GM19043 (cell line): ENCODE data around the gene P2RY10.
A peak's percentile ranks its signal among the peaks of the same experiment; 100 is the strongest.
"Not testable (repeated sequence)": the region's sequence is repeated elsewhere in the genome, so short reads cannot be mapped to it uniquely, and the experiment has no call there.

Source experiments
- ATAC-seq: cut with Tn5 transposase; IDR thresholded peaks from one replicate; pipeline ENCODE4 v1.9.1; 2021; ENCODE audit warnings: low read depth; ENCODE audit not compliant: unreplicated experiment

Gene P2RY10, protein sequence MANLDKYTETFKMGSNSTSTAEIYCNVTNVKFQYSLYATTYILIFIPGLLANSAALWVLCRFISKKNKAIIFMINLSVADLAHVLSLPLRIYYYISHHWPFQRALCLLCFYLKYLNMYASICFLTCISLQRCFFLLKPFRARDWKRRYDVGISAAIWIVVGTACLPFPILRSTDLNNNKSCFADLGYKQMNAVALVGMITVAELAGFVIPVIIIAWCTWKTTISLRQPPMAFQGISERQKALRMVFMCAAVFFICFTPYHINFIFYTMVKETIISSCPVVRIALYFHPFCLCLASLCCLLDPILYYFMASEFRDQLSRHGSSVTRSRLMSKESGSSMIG

DNA sequence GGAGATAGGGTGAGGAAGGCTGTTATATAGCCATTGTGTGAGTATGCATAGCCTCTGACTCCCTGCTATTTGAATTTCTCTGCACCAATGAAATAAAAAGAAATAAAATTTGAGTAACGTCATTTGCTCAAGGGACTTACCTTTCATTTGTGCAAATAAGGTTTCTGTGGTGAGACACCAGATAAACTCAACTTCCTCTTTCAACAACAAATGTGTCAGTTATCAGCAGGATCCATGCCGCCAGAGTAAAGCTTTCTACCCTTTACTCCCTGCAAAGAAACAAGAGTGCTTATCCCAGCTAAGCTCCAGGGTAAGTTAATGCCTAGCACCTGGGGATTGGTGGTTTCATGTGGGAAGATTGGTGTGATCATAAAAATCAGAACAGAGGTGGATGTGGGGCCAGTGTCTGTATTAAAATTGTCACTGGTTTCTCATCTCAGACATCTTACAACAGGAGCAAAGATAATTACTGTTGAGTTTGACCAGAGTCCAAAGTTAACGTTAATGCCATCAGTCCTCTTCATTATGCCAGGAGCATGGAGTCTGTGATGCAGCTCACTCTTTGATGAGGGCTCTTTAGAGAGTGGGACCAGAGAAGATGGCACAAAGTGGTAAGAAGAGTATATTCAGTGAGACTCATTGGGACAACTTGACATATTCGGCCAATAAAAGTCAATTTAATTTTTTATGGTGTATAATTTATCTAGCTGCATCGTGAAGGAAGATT lies at the start of gene P2RY10:
P2RY10 (plus strand) TSS at position 206 of the 727 bp plus-strand sequence. CDS start 15,130 bp downstream, outside the sequence.
- peak; percentile 62 for ATAC-seq

DNA sequence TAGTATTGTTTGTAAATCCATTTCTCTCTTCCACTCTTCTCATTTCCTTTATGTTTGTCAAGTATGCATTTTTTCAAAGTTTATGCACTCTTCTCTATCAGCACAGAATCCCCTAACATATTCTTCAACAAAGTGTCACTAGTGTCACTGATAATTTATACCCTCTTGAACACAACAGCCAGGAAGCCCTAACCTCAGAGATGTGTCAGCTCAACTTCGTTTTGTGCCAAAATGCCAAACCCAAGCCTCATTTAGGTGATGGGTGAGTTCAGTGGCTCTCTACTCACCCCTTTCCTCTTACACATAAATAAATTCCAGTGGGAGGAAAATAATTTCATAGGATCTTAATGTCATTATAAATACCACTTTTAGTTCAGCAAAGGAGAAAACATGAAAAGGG lies 22.4 kb upstream of the P2RY10 start:
- ATAC-seq, result peak; percentile 10

DNA sequence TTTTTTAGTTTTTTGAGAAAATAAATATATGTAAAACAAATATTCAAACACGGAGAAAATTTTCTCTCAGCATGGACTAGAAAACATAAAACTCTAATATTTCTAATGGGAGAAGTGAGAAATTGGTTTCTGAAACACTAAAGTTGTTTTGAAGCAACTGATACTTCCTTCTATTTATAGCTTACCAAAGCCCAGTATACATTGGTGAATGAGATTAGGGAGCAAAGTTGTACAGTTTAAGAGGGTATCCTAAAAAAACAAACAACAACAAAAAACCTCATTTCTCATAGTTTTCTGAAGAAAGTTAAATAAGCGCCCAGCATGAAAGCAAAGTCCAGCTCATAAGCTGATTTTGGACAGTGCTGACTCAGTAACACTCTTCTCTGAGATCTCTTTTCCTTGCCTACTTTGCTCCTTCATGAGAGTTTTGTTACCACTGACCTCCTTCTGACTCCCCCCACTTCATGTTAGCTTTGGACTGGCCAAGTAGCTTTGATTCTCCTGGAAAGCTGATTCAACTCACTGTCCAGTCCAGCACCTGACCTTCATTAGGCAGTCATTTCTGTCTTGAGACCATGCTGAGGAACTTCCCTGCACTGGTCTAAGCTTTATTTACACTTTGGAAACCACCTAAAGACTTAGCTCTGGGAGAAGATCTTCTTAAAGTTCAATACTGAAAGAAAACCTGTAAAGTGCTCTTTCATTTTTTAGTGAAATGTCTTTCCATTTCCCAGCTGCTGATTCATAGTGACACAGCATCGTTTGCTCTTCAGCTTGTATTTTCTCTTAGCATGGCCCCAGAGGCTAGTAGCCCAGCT lies 21.8 kb upstream of the P2RY10 start:
- ATAC-seq, result peak; percentile 72

DNA sequence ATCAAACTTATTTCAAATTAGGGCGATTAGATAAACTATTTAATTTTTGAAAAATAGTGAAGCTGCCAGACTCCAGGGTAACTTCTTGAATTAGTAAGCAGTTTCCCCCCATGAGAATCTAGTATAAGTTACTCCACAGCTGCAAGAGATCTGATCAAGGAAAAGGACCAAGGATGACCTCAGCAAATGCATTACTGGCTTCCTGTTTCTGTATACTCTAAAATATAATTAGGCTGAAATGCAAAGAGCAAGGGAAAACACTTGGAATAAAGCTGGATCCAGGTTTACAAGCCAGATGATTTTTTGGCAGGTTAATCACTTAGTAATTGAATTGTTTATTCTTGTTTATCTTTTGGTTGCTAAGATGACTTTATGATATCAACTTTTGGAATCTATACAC lies 13.4 kb upstream of the P2RY10 start:
- no peak for ATAC-seq

DNA sequence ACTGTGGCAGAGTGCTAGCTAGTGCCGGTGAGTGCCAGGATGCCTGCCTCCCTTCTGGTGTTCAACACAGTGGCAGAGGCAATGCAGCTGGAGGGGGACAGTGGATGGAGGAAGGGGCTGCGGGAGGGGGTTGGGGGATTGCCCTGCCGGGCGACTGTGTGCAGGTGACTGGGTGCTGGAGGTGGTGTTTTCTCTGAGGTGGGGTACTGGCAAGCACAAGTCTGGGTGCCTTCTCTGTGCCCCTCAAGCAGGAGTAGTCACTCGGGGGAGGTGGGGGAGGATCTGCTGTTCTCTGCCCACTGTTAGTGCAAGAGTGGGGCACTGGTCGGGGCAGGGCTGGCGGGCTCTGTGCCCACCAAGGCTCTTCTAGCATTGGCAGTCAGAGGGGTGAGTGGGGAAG lies 10.3 kb upstream of the P2RY10 start:
- ATAC-seq, result no peak

DNA sequence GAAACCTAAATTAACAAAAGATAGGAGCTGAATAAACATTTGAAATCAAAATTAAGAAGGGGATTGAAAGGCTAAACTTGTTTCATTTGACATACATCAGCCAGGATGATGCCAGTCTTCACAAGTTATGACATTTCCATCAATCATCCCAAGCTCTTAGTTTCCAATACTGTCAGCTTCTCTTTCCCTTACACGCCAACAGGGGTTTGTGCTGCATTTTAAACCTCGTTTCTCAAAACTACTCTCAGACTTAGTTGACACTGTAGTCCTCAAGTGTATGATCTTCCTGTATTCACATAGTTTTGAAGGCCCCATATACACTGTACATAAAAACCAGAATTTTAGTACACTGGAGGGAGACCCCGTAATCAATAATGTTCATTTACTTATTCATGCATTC lies 840 bp upstream of the P2RY10 start:
- no peak for ATAC-seq

DNA sequence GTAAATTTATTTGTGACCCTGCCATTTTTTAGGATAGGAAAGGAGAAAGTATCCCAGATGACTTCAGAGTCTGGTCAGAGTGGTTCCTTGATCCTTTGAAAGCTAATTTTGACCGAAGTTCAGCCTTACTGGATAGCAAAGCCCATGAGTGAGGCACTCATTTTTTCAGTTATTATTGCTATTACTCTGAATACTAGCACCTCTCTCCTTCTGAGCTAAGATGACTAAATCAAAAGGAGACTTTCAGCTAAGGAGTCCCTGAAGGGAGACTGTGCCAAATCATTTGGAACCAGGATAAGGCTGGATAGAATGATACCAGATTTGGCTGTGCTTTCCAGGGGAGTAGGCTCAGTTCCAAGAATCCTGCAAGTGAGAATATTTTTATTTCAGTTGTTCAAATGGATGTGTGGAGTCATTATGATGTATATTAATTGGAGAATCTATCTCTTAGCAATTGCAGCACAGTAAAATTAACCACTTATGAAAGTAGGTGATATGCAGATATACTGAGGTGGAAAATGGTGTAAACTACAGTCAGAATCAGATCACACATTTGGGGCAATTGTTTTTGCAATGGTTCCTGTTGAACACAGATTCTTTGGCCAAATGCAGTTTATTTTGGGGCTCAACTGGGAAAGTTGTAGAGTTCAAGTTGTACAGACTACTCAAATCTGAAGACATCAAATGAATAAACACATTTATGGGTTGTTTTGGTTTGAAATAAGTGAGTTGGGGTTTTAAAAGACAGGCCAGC lies 1.2 kb downstream of the P2RY10 start:
- ATAC-seq, result no peak

DNA sequence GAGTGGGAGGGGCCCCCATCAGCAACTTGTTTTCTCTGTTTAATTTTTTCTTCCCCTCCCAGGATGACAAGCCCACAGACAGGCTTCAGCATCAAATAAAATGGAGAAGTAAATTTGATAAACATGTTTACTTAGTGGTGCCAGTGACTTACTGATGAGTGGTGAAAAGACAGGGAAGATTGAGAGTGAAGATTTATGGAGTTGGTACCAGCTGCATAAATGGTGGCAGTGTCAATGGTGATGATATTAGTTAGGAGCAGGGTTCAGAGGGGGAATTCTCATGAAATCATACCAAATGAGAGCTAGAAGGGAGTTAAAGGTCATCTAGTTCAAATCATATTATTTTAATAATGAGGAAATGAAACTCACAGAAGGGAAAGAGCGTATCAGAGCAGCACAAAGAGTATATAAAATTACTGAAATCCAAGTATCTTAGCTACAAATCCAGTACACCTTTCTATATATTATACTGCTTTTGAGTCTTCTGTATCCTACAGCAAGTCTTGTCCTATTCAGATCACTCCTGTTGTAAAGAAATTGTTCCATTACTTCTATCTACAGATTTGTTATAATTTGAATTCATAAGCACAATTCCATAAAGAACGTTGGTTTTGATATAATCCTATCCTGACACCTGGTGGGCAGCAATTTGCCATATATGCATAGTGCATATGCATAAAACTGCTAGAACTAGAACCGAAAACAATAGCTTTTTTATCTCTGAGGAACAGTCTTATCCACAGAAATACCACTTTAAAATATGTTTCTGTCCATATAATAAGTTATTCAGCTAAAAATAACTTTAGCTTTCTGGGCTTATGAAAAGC lies 5.0 kb downstream of the P2RY10 start:
- ATAC-seq, result no peak

DNA sequence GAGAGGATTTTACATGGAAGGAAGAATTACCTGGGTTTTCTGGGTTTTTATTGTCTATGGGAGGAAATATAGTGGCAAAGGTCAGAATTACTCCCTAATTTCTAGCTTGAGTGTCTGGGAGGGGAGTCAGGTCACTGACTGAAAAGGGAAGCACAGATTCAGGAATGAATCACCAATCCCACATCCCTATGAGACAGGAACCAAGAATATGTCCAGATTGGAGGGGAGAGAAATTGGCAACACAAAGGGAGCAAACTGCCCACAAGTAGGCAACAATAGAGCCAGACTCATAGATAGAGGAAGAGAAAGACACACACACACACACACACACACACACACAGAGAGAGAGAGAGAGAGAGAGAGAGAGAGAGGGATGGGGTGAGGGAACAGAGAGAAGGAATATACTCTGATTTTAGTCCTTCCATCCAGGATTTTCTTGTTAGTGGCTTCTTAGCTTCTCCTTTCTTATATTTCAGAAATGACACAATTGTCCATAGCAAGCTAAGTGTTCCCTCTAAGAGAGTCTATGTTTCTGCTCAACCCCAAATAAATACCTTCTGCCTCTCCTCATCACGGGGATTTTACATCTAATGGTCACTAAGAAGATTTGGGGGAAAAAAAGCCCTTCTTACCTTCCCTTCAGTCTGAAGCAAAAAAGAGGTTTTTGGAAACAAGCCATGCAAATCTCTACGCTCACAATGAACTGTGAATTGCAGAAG lies 12.0 kb downstream of the P2RY10 start:
- no peak for ATAC-seq

DNA sequence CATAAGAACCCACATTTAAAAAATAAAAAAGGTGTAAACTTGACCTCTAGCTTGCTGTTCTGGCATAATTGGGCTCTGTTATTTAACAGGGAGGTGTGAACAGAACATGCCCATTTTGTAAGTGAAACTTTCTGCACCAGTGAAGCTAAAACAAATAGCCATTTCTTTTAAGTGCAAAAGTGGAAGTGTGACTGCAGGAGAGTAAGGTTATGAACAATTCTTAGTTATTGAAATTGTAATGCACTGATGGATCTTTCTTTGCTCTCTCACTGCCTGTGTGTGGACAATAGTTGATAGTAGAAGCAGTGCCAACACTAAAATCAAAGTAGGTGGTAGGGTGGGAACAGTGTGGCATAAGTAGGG lies 12.6 kb downstream of the P2RY10 start:
- peak; percentile 88 for ATAC-seq

DNA sequence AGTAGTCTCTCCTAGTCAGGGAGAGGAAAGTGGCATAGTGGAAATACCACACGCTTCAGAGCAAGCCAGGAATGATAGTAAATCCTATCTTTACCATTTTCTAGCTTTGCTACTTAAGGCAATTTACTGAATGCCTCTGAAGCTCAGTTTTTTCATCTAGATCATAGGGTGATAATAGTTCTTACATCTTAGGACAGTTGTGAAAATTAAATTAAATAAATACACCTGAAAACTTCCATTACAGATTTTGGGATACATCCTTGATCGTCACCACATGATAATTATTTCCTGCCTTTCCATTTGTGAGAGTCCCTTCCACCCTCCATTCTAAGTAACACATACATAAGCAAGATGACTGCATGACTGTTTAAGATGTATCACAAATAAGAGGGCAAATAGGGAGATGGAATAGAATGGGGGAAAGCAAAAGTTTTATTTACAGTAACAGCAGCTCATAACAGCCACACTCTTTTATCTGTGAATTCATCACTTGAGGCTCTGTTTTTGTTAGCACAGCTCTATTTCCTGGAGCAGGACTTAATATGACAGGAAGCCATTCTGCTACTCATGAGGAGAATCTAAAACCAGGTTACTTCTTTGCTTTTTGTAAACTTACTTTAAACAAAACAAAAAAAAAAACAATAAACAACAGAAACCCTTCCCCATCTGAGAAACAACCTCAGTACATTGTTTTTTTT lies 13.4 kb downstream of the P2RY10 start:
- ATAC-seq, result no peak

DNA sequence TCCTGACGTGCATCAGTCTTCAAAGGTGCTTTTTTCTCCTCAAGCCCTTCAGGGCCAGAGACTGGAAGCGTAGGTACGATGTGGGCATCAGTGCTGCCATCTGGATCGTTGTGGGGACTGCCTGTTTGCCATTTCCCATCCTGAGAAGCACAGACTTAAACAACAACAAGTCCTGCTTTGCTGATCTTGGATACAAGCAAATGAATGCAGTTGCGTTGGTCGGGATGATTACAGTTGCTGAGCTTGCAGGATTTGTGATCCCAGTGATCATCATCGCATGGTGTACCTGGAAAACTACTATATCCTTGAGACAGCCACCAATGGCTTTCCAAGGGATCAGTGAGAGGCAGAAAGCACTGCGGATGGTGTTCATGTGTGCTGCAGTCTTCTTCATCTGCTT lies 15.7 kb downstream of the P2RY10 start:
- no peak for ATAC-seq

DNA sequence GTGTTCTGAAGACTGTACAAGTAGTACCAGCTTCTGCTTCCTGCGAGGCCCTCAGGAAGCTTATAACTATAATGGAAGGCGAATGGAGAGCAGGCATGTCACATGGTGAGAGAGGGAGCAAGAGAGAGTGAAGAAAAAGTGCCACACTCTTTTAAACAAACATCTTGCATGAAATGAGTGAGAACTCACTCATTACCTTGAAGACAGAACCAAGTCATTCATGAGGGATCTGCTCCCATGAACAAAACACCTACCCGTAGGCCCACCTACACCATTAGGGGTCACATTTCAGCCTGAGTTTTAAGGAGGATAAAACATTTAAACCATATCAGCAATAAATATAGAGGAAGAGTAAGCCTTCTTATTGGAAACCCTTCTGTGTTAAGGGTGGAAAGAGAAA lies 19.4 kb downstream of the P2RY10 start:
- no peak for ATAC-seq

DNA sequence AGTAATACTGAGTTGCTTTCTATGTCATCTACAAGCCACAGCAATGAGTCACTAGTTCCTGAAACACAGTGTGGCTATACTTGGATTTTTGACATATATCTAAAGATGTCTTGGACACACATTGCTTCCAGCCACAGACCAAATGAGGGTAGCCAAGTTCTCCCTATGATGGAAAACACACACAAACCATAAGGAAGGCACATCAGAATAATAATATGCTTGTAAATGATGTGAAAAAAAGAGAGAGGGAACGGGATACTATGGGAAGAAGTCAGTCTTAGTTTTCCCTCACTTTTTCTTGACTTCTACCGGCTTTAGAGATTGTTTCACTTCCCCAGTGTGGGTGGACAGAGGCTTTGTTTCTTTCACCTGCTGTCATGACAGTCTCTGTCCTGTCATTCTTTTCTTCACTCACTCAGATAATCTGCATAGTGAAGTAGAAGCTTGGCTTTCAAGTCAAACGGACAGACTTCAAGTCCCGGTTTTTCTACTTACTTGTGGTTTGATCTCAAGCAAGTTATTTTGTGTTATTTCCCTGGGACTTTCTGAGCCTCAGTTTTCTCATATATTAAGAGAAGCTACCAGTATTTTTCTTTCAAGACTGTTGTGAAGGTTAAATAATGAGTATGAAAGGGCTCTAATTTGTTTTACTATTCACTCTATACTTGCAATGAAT lies 34.7 kb downstream of the P2RY10 start:
- peak; percentile 99 for ATAC-seq

DNA sequence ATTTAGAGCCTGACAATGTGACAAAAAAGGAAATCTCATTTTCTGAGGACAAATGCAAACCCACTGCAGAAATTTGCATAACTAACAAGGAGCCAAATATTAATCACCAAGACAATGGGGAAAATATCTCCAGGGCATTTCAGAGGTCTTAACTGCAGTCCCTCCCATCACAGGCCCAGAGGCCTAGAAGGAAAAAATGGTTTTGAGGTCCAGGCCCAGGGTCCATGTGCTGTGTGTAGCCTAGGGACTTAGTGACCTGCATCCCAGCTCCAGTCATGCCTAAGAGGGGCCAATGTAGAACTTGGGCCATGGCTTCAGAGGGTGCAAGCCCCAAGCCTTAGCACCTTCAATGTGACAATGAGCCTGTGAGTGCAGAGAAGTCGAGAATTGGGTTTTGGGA lies 44.2 kb downstream of the P2RY10 start:
- no peak for ATAC-seq

DNA sequence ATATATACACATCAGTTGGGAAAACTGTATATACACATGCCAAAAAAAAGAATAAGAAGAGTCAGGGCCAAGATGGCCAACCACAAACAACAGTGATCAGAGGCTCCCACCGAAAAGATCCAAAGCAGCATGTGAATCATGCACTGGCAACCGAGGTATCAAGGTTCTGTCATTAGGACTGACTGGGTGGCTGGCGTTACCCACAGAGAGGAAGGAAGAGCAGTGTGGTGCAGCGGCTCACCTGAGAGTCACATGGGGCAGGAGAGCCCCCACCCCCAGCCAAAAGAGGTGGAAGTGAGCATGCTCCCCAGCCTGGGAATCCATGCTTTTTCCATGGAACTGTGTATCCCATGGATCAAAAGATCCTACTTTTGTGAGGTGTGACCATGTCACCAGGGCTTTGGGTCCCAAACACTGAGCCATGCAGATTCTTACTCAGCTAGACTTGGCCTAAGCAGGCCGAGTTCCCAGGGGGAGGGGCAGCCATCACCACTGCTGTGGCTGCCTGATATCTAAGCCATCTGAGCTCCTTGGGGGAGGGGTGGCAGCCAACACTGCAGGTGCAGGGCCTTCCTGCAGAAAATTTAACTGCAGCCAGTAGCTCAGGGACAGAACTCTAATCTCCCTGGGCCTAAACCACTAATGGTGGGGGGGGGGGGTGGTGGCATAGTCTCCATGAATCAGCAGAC lies 52.8 kb downstream of the P2RY10 start:
- ATAC-seq, result no peak

DNA sequence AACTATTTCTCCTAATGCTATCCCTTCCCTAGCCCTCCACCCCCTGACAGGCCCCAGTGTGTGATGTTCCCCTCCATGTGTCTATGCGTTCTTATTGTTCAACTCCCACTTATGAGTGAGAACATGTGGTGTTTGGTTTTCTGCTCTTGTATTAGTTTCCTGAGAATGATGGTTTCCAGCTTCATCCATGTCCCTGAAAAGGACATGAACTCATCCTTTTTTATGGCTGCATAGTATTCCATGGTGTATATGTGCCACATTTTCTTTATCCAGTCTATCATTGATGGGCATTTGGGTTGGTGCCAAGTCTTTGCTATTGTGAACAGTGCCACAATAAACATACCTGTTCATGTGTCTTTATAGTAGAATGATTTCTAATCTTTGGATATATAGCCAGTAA lies 62.3 kb downstream of the P2RY10 start:
- ATAC-seq, result not testable (repeated sequence)
